Testis (tissue), 3 donors: ENCODE results near the gene SPINK14. TPM values are rescaled to one million over a fixed set of nuclear protein-coding genes. Genes with fewer than 3 reads are reported as not detected.

ENCODE experiments used
- DNase-seq: peaks from one replicate; pipeline ENCODE4 v3.0.0-alpha.2; 2019
- H3K27ac ChIP-seq, 2 donors: fragments of 200-600 bp; sonication (generic); one replicate each; pipeline ENCODE4 v1.5.1; 2019
- H3K27me3 ChIP-seq: fragments of 200-600 bp; sonication (generic); one replicate; pipeline ENCODE4 v1.5.1; 2019
- H3K36me3 ChIP-seq: fragments of 200-600 bp; sonication (generic); one replicate; pipeline ENCODE4 v1.5.1; 2017; ENCODE audit warnings: low read depth; ENCODE audit errors: missing control alignments
- H3K4me1 ChIP-seq: fragments of 200-600 bp; sonication (generic); one replicate; pipeline ENCODE4 v1.5.1; 2019
- H3K4me3 ChIP-seq, 2 donors: fragments of 200-600 bp; sonication (generic); one replicate each; pipeline ENCODE4 v1.5.1; 2017 to 2019
- H3K9me3 ChIP-seq: fragments of 200-600 bp; sonication (generic); one replicate; pipeline ENCODE4 v1.5.1; 2017
- POLR2A ChIP-seq: fragments of 450-650 bp; IDR thresholded peaks from one replicate; pipeline ENCODE4 v1.6.1; 2017; ENCODE audit warnings: antibody characterized with exemption, mild to moderate bottlenecking, moderate library complexity
- WGBS, 2 donors: methylation state at CpG; one replicate each; pipeline ENCODE4 v1.1.5; 2018; 5-methylcytosine and 5-hydroxymethylcytosine counted together
- intact Hi-C: fragments of 100-400 bp; cut with DNase I; formaldehyde crosslinking; loops from one replicate; pipeline ENCODE4 v1.15.1; 2023; ENCODE audit warnings: low total_unique reads
- polyA plus RNA-seq: library from polyadenylated mRNA; stranded (reverse); fragments of 350-450 nt; fragmentation: Illumina TruSeq; extraction: RNeasy Lipid Tissue Mini Kit (QIAGEN cat#74804); gene quantifications from one replicate; pipeline ENCODE4 v1.2.3, GENCODE V29; 2014; ENCODE audit warnings: low read depth, low replicate concordance; ENCODE audit not compliant: insufficient read depth
- small RNA-seq, 2 donors: library from RNA; depleted of rRNA; stranded (forward); fragments of <200 nt; gene quantifications; one replicate each; pipeline ENCODE3, GENCODE V24; 2016
- total RNA-seq, 2 donors: library from RNA; depleted of rRNA; stranded (reverse); fragments of >200 nt; gene quantifications; one replicate each; pipeline ENCODE4 v1.2.3, GENCODE V29; 2016
- TF ChIP-seq, protein P1 (sequence below), 3 experiments: fragments of 450-650 bp in 2 of 3; fragments of 200-600 bp in 1 of 3; sonication (generic) in 1 of 3; IDR thresholded peaks; one replicate each; pipeline ENCODE4 v1.5.1; 2016 to 2019; ENCODE audit warnings: antibody characterized with exemption in 3 of 3, mild to moderate bottlenecking in 2 of 3, moderate library complexity in 1 of 3

Gene SPINK14
- total and polyA plus RNA-seq, 3 donors from 2014 or later, result not detected

DNA sequence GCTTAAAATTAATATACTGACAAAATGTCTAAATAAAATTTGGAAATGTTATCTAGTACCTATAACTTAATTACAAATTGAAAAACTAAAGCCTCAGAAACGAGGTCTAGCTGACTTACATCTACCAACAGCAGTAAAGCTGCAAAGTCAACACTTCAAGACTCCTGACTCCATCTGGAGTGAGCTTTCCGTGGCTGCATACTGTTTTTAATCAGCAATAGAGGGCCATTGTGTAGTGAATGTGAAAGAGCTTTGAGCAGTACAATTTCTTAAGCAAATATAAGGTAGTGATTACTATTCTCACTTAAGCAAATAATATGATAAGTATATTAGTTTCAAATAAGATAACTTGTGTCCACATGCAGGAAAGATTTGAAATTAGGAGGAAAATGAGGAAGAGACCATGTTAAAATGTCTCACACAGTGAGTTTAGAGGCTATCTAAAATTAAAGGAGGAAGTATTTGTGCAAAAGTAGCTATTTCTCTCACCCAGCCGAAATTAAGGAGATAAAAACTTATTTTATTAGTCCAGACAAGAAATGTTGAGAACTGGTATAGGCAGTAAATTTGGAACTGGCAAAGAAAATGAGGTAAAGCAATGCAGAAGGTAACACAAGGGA lies 40.9 kb downstream of the SPINK14 start:
- H3K36me3 ChIP-seq, result no peaks in the 10 kb centered on the region

DNA sequence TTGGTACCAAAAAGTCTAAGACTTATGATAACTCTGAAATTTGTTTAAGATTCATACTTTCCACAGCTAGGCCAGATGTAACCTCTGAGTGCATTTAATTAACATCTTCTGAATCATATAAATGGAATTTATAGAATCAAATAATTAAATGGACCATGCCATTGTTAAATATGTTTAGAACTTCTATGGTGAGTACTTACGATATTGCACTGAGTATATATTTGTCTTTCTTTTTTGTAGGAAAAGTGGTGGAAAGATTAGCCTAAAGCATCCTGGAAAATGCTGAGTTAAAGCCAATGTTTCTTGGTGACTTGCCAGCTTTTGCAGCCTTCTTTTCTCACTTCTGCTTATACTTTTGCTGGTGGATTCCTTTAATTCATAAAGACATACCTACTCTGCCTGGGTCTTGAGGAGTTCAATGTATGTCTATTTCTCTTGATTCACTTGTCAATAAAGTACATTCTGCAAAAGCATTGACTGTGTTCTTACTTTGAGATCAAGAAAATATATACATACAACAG lies 46.4 kb downstream of the SPINK14 start:
- no peaks in the 10 kb centered on the region for H3K9me3 ChIP-seq
- H3K27ac ChIP-seq, result no peak overlapping the region
- no peaks in the 10 kb centered on the region for H3K4me1 ChIP-seq
- intact Hi-C loops, result no loop called here
- no peaks in the 10 kb centered on the region for H3K36me3 ChIP-seq
- TF ChIP-seq POLR2A, result no peak
- TF ChIP-seq, protein P1, sequence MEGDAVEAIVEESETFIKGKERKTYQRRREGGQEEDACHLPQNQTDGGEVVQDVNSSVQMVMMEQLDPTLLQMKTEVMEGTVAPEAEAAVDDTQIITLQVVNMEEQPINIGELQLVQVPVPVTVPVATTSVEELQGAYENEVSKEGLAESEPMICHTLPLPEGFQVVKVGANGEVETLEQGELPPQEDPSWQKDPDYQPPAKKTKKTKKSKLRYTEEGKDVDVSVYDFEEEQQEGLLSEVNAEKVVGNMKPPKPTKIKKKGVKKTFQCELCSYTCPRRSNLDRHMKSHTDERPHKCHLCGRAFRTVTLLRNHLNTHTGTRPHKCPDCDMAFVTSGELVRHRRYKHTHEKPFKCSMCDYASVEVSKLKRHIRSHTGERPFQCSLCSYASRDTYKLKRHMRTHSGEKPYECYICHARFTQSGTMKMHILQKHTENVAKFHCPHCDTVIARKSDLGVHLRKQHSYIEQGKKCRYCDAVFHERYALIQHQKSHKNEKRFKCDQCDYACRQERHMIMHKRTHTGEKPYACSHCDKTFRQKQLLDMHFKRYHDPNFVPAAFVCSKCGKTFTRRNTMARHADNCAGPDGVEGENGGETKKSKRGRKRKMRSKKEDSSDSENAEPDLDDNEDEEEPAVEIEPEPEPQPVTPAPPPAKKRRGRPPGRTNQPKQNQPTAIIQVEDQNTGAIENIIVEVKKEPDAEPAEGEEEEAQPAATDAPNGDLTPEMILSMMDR (IDR thresholded peaks at IDR 0.05), result no peak
- WGBS, 2 donors, result 82 to 88% methylated on average over 1 of the region's 1 CpG
- H3K4me3 ChIP-seq, result no peak overlapping the region
- no peak for DNase-seq
- H3K27me3 ChIP-seq, result no peaks in the 10 kb centered on the region

More for the DNA sequence above, 40.9 kb downstream of the SPINK14 start:
- WGBS, 2 donors, result 45 to 48% methylated on average over 3 of the region's 3 CpGs
- intact Hi-C loops, result no loop called here
- no peaks in the 10 kb centered on the region for H3K4me1 ChIP-seq
- no peak for TF ChIP-seq POLR2A
- TF ChIP-seq, protein P1 (IDR thresholded peaks at IDR 0.05), result no peak
- H3K27ac ChIP-seq, result no peak overlapping the region
- H3K4me3 ChIP-seq, result no peak overlapping the region
- DNase-seq, result no peak
- no peaks in the 10 kb centered on the region for H3K27me3 ChIP-seq
- H3K9me3 ChIP-seq, result no peaks in the 10 kb centered on the region

DNA sequence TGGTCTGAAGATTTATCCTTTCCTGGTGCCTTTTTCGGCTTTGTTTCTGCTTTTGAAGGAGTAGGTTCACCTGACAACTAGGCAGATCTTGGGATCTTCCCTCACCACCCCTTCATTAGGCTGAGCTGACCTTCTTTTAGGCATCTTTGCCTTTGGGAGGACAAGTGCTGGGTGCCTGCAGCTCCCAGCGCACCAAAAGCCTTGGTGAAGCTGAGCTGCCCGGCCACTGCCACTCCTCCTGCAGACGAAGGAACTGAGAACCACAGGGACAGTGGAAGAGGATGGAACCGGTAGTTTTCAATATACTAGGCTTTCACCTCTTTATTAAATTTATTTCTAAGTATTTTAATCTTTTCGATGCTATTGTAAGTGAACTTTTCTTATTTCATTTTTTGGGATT lies 53.2 kb downstream of the SPINK14 start:
- WGBS, 2 donors, result 79 to 86% methylated on average over 6 of the region's 6 CpGs
- TF ChIP-seq POLR2A, result no peak
- TF ChIP-seq, protein P1 (IDR thresholded peaks at IDR 0.05), result no peak
- intact Hi-C loops, result no loop called here

DNA sequence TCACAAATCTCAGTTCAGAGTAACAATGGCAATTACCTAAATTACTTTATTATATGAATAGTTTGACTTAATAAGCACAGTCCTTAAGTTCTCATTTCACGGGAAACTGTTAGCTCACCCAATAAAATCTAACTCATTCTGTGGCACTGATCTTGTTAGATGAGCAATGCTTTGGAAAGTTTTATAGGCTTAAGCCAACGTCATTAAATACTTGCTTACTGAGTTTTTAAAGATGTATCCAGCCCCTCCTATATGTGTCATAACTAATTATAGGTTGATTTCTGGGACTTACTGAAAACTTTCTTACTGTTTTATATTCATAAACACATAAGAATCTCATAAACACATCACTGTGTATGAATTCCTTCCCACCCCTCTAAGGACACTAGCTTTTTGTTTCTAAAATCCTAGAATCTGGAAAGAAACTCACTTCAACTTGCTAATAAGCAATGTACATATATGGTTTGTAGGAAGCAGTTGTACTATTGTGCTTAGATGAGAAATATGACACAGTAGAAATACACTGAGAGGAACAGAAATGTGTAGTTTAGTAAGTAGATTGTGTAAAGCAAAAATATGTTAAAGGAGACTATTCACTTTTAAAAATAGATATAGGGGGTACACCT lies 55.9 kb downstream of the SPINK14 start:
- no peaks in the 10 kb centered on the region for H3K4me1 ChIP-seq
- WGBS, 2 donors, result 81 to 86% methylated on average over 2 of the region's 2 CpGs
- TF ChIP-seq, protein P1 (IDR thresholded peaks at IDR 0.05), result no peak
- TF ChIP-seq POLR2A, result no peak
- H3K4me3 ChIP-seq, result no peak overlapping the region
- no peak for DNase-seq
- H3K27me3 ChIP-seq, result no peaks in the 10 kb centered on the region
- H3K27ac ChIP-seq, result no peak overlapping the region
- no peaks in the 10 kb centered on the region for H3K9me3 ChIP-seq
- intact Hi-C loops, result no loop called here
- no peaks in the 10 kb centered on the region for H3K36me3 ChIP-seq

More for the DNA sequence above, 53.2 kb downstream of the SPINK14 start:
- Histone ChIP-seq H3K36me3 (no peaks in the 10 kb centered on the region), H3K9me3 (no peaks in the 10 kb centered on the region), H3K27ac (no peak overlapping the region), H3K27me3 (no peaks in the 10 kb centered on the region), H3K4me1 (no peaks in the 10 kb centered on the region), H3K4me3 (no peak overlapping the region)
- DNase-seq, result no peak

Small RNA genes within 50 kb of the gene (small RNA-seq; reads per million reads assigned to genes)
- 0 reads per million in 2 donors for gene HMGN1P16

Other genes with a start within 250 kb of the SPINK14 start
- gene SPINK5, start 104.6 kb upstream of the SPINK14 start, total RNA-seq, result 1 to 10 TPM; 1.1 to 3.5 TPM
- gene SPINK5, start 104.6 kb upstream of the SPINK14 start, polyA plus RNA-seq, result 0.90 TPM
- gene SPINK6, start 34.5 kb downstream of the SPINK14 start, total RNA-seq, result not detected
- gene SPINK6, start 34.5 kb downstream of the SPINK14 start, polyA plus RNA-seq, result not detected
- not detected for gene MARCOL, start 70.0 kb downstream of the SPINK14 start, total RNA-seq
- not detected for gene MARCOL, start 70.0 kb downstream of the SPINK14 start, polyA plus RNA-seq
- gene SPINK13, start 100.2 kb downstream of the SPINK14 start, total RNA-seq, result under 1 TPM in 1 of 2 donors, not detected in 1; 0.50 TPM
- 3.0 TPM for gene SPINK13, start 100.2 kb downstream of the SPINK14 start, polyA plus RNA-seq
- gene SPINK7, start 143.9 kb downstream of the SPINK14 start, total RNA-seq, result not detected
- not detected for gene SPINK7, start 143.9 kb downstream of the SPINK14 start, polyA plus RNA-seq
- gene SPINK9, start 167.0 kb downstream of the SPINK14 start, total RNA-seq, result not detected
- not detected for gene SPINK9, start 167.0 kb downstream of the SPINK14 start, polyA plus RNA-seq
- gene FBXO38, start 215.4 kb downstream of the SPINK14 start, total RNA-seq, result 10 to 100 TPM; 57.8 to 62.4 TPM
- 41.0 TPM for gene FBXO38, start 215.4 kb downstream of the SPINK14 start, polyA plus RNA-seq